NCI-H446 (cell line): Measurements from ENCODE around the gene EHD4.

Source experiments
- DNase-seq, 2 experiments: peaks; one replicate each; lab custom pipeline; 2025; lab: John Stamatoyannopoulos, UW

EHD4 gene

DNA sequence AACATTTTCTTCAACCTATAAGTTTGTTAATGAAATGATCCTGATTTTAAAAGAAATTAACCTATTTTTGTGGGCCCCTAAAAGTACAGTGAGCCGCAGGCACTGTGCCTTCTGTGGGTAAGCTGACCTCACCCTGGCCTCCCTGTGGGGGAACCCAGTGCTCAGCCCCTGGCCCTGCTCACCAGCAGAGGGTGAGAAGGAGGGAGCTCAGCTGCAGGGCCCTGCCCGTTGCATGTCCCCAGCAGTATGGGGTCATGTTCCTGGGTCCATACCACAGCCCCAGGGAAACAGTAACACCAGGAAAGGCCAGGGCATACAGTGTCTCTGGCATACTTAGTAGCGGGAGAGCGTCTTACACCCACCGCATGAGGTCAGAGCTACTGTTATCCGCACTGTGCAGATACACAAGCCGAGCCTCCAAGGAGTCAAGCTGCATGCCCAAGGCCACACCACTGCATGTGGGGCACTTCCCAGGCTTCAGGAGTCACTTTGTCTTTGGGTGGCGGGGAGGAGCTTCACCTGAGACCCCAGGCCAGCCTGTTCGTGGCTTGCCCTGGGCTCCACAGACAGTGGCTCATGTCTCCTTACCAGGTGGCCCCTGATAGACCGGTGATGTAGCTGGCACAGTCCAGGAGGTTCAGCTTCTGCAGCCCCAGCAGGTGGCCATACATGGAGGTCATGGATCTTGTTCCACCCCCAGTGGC lies 22.6 kb upstream of the EHD4 start:
- DNase-seq: no peak

DNA sequence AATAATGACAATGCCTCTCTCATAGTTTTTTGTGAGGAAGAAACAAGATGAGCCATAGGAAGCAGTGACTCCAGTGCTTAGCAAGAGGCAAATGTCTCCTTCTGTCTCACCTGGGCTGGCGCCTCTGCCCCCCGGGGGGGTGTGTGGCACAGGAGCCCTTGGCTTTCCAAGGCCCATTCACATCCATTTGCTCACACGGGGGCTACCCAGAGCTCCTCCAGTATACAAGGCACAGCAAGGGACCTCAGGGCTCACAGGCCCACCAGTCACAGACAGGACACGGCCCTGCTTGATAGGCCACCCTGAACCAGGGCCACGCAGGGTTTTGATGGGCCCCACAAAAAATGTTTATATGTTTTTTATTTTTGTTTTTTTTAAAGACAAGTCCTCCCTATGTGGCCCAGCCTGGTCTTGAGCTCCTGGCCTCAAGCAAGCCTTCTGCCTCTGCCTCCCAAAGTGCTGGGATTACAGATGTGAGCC lies 21.9 kb upstream of the EHD4 start:
- no peak for DNase-seq

DNA sequence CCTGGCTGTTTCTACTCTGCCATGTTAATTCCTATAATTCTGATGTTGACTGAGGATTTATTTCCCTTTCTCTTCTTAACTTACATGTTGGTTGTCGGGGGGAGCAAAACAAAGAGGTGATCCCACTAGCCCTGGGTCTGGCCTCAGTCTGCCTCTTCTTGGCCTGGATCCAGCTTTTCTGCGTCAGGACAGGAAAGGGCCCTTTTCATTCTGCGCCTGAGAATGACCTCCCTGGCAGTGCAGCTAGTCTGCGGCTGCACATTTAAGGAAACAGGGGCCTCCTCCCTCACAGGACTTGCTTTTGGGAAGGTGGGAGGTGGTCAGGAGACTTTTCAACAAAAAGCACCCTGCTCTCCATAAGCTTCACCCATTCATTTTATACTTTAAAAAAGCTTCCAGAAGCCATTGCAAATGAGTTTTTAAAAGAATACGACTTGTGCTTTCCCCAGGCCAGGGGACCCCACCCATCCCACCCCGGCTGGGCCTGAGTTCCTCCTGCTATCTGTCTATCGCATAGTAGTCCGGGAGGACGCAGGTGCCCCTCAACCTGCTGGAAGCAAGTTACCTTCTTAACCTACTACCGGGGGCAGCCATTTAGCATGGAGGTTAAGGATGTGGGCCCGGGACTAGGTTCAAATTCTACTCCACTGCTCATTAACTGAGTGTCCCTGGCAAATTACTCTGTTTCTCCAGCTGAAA lies 21.3 kb upstream of the EHD4 start:
- DNase-seq: no peak

DNA sequence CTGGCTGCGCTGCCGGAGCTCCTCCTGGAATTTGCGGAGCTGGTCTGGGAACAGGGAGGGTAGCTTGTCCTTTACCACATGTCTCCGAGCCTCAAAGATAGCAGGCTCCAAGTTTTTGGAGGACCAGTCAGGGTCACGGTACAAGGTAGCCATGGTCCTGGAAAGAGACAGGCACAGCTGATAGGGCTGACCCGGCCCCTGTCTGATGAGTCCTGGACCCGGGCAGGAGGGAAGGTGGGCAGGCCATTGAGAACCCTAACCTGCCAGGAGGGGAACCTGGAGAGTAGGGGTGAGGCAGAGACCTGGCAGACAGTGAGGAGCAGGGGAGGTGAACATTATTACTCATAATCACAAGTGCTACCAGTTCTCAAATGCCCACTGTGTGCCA lies 20.4 kb upstream of the EHD4 start:
- DNase-seq: no peak

DNA sequence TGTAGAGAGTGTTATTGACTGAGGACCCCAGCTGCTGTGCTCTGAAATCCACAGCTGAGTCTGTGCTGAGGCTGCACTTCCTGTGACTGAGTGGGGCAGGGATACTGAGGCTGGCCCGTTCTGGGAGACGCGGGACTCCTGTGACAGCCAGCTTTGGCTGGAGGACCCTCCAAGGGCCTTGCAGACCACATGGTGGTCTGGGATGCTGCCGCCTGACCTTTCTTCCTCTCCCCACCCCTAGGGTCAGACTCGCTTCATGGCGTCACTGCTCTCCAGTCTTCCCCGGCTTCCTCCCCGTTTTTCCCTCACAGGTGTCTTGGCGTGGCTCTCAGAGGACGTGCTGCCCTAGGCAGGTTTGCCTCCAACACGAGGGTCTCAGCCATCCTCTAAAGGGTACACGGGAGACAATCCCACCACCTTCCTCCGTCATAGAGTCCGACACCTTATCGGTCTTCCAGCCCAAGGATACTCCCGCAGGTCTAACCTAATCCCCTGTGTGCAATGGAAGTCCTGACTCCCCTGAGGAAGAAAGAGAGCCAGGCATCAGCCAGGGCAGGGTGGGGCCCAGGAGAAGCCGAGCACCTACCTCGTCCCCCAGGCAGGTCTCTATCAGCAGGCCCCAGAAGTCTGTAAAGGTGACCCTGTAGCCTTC lies 19.9 kb upstream of the EHD4 start:
- DNase-seq: no peak

DNA sequence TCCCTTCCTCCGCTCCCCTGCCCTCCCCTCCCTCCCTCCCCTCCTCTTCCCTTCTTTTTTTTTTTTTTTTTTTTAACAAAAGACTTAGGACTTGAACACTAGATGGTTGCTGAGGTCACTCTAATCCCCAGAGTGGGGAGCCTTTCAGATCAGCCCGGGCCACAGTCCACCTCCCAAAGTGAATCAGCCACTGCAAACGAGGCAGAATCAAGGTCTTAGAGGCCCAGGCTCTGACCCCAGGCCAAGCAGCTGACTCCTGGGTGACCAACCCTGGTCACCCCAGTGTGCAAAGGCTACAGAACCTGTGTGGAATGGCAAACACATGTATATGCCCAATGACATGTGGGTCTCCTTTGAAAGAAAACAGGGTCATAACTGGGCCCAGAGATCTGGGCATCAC lies 18.3 kb upstream of the EHD4 start:
- DNase-seq: no peak

DNA sequence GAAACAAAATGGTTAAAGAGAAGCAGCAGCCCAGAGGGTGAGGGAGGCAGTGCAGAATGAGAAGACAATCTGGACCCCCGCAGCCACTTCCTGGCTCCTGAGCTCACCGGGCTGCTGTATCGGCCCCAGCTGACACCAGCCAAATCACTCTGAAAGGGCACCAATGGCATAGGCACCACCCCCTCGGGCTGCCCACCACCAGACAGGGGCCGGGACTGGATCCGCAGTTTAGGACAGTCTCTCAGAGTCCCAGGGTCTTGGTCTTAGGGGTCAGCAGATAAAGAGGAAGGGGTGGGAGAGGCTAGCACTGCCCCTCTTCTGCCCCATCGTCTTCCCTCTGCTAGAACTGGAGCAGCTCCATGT lies 17.9 kb upstream of the EHD4 start:
- no peak for DNase-seq

DNA sequence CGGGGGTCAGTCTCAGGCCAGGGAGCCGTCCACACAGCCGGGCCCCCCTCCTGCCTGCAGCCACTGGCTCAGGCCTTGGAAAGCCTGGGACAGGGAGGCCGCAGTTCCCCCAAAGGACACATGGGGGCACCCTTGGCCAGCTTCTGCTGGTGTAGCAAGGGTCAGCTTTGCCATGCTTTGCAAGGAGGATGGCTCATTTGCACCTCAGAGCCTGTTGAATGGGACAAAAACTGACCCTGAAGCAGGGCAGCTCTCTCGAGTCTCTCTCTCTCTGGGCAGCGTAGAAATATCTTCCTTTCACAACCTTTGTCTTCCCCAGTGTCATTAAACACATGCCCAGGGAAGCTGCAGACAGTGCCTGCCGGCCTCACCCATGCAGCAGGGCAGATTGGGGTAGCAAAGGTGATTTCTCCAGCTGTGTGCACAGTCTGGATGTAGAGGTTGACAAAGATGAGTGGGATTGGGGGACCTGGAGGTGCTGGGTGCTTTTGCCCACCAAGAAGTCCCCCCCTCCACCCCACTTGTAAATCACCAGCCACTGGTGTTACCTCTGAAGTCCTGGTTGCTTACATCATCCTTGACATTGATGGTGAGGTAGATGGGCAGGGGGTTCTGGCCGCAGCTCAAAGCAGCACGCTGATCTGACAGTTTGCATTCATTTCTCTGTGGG lies 17.4 kb upstream of the EHD4 start:
- DNase-seq: peak; percentile 26 to 67

DNA sequence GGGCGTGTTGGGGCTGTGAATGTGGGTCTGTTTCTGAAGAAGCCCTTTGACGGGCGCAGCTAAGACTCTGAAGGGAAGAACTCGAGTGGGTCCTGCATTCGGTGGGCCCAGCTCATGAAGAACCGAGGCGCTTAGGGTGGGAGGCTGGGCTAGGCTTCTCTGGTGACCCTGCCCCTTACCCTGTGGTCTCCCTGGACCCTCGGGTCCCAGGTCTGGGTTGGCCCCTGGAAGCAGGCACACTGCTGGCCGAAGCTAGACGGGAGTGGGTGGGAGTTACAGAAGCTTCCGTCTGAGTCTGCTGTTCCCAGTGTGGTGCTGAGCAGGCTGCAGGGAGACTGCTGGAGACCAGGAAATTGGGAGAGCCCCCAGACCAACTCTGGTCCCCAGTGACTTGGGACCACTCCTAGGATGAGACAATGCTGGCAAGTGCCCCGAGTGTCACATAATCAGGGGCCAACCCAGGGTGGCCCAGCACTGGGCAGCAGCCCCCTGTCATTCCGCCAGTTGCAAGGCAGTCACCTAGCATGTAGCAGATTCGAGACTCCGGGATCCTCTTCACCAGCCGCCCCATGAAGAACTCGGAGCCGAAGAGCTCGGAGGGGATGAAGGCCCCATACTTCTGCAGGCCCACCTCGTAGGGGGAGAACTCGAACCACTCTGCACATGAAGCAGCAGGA lies 16.7 kb upstream of the EHD4 start:
- DNase-seq: no peak

DNA sequence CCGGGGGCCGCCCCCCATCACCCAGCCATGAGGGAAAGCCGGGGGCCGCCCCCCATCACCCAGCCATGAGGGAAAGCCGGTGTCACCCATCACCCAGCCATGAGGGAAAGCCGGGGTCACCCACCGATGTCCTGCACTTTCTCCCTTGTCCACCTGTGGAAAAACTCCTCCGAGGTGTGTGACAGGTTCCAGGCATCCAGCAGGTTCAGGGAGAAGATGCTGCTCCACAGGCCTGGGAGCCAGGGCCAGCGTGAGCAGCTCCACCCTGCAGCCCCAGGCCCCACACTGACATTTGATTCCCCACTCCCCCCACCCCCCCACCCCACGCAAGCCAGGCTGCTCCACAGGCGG lies 15.5 kb upstream of the EHD4 start:
- no peak for DNase-seq

DNA sequence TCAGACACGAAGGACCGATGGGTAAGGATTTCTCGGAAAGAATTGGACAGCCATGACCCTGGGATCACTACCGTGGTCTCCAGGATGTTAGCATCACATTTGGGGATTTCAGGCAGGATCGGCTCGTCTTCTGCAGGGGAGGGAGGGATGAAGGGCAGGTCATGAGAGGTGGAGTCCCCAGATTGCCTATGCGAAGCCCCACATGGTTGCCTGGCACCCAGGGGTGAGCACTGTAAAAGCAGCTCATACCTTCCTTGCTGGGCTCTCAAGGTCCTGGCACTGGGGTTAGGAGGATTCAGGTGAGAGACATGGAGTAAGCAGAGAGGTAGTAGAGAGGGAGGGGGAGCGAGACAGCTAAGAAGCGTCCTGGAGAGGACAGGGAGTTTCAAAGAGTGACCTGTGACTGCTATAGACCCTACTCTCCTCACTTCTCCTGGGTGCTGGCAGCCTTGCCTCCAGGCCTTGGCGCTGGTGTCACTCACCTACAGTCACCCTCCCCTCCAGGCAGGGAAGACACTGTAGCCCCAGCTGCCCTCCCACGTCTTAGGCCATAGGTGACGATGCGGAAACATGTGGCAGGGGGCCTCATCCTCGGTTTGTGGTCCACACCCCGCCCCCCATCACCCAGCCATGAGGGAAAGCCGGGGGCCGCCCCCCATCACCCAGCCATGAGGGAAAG lies 15.0 kb upstream of the EHD4 start:
- no peak for DNase-seq

DNA sequence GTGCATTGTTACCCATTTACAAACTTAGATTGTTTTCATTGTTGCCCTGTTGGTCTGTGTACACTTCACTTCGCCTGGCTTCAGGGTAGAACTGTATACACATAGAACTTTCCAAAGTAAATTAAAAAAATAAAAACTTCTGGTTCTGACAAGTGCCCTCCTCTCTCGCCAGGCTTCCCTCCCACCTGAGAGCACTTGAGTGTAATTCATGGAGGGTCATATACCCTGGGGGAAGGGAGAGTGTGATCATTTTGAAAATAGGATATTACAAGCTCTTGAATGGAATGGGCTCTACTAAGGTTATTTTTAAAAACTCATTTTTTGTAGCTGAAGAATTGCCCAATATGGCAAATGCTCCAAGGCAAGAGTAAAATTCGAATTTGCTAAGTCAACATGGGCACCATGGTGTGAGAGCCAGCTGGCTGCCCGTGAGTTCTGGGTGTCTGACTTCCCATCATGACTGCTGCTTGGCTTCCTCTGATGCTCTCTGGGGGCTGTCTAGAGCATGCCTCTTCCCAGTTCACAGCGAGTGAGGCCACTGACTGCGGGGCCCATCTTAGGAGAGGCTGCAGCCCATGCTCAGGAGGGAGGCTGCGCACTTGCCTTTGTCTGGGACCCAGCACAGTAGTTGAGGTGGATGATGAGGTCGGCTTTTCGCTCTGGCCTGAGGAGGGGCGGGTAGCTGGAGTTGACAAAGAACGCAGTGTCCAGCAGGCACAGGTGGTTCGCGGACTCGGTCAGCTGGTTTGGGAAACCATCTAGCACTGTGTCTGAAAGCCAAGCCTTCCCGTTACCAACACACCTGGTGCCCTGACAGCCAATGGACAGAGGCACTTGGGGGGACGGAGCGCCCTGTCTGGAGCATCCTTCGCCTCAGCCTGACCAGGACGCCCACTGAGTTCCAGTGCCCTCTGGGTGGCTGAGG lies 13.1 kb upstream of the EHD4 start:
- no peak for DNase-seq

DNA sequence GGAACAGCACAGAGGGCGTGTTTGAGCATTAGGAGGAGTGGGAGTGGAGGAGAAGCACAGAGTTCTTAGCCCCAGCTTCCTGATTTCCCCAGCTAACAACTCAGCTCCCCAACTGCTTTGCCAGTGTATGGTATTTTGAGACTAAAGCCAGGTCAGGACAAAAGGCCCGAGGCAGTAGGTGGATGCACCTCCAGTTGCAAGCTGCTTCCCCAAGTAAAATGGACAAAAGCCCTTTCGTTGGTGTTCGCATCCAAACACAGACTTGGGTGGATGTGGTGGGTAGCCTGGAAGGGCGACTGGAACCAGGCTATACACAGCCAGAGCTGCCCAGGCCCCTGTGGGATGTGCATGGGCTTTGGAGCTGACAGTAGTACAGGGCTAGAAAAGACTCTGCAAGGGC lies 12.3 kb upstream of the EHD4 start:
- no peak for DNase-seq

DNA sequence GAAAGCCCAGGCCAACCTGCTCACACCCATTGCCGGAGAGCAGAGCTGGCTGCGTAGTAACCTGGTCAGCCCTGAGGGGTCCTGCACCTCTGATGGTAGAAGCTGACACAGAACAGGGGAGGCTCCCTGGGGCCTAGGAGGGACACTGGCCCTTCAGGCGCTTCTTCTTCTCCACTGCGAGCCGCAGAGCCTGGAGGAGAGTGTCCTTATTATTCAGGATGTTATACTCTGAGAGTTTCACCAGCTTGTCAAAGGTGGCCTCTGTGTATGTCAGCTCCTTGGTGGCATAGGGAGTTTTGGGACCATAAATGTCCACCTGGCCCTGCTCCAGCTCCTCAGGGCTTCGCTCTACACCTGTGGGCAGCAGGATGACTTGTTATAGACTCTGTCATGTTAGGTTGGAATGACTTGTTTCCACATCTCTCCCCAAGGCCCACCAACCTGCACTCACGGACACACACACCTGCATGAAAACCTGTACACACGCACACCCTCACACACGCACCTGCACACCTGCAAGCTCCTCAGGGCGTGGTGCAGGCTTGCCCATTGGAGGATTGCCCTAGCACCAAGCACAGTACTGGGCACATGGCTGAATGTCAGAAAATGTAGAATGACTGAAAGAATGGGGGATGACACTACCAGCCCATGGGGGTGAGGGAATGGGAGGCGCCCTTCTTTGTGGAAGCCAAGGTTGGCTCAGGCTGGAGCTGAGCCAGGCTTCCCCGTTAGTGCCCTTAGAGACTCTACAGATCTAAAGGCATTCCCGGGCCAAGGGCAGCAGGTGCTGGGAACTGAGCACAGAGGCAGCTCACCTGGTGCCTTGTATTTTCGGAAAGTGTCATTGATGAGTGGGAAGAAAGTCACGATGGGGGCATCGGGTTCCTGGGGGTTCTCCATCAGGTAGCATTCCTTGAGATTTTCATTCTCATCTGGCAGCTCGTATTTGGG lies 11.5 kb upstream of the EHD4 start:
- DNase-seq: no peak

DNA sequence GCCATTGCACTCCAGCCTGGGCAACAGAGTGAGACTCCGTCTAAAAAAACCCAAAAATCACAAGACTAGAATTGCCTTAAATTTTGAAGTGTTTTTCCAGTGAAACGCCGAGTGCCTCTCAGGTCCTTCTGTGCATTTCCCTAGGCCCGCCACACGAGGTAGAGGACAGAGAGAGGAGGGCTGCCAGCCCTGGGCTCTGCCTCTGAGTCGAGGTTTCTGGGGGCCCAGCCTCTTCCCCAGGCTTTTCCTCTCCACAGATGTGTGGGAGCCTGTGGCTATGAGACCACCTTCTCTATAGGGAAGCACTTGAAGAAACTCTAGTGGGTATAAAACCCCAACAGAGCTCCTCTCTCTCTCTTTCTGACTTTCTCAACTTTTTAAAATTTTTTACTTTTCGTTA lies 10.9 kb upstream of the EHD4 start:
- no peak for DNase-seq

DNA sequence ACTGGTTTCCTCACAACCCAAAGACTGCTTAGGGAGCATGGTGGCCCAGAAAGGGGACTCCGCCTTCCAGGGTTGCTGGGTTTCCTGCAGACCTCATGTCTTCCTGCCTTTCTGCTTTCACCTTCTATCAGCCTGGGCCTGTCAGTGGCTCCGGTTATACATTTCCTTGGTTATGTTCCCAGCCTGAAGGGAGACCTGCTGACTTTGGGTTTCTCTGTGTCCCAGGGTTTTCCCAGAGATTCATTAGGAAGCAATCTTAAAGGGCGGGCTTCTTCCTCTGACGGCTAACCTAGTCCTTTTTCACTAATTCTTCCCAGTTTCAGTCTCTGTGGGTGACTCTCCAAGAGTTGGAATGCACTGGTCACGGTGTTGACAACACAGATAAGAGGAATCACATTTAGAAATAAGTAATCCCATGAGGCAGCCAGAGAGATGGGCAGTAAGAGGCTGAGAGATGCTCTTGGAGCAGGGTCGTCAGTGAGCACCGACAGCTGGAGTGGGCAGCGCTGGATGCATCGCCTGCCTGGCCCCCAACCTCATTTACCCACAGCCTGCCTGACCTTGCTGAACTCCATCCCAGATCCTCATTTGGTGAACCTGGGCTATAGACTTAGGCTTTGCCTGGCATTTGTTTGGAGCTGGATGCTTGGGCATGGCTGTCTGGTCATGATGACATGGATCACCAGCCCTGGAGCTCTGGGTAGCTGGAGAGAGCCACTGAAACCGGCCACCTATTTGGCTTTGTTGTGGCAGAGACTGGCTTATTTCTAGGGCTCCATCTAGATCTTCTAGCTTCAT lies 10.0 kb upstream of the EHD4 start:
- DNase-seq: no peak

DNA sequence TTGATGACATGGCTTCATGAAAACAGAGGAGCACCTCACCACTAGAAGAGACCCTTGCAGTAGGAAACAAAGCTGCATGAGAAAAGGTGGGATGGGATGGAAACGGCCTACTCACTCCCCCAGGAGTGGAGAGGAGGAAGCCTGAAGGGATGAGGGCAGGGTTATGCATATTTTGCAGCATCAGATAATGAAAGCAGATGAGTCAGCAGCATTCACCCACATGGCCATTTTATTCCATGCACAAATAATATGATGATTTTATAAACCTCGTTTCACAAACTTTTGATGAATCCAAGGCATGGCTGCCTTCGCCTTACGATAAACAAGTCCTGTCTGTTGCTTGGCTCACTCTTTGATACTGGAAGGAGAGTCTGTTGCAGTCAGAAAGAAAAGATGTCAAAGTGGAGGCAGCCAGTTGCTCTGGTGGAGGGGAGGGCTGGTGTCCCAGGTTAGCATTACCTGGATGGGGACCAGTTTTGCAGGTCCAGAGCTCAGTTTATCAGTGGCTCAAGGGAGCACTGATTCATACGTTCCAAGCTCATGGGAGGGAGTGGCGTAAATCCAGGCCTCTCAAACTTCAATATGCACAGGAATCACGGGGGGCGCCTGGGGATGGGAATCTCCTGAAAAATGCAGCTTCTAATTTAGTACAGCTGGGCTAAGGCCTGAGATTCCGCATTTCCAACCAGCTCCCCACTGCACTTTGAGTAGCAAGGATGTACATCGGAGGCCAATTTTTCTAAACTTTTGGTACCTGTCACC lies 9.2 kb upstream of the EHD4 start:
- no peak for DNase-seq
